ENCODE results near the gene DSCAML1. TPM values are rescaled to one million over a fixed set of nuclear protein-coding genes. Genes with fewer than 3 reads are reported as not detected.

DSCAML1 gene
- total RNA-seq, 1 donor from 2014 or later = 4.0 TPM

DNA sequence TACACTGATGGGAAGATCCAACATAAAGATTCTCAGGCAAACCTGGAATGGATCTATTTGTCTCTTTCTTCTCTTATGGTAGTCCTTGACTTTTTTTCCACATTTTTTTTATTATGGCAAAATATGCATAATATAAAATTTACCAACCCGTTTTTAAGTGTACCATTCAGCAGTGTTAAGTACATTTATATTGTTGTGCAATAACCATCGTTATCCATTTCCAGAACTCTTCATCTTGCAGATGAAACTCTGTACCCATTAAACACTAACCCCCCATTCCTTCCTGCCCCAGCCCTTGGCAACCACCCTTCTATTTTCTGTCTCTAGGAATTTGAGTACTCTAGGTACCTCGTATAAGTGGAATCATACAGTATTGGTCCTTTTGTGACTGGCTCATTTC is 99.7 kb downstream of the DSCAML1 start:
- H3K4me3 ChIP-seq (ENCODE audit: low read depth, low read length) = no peak overlapping the region
- DNase-seq (ENCODE audit: low read depth) = no peak
- TF ChIP-seq, protein P1, sequence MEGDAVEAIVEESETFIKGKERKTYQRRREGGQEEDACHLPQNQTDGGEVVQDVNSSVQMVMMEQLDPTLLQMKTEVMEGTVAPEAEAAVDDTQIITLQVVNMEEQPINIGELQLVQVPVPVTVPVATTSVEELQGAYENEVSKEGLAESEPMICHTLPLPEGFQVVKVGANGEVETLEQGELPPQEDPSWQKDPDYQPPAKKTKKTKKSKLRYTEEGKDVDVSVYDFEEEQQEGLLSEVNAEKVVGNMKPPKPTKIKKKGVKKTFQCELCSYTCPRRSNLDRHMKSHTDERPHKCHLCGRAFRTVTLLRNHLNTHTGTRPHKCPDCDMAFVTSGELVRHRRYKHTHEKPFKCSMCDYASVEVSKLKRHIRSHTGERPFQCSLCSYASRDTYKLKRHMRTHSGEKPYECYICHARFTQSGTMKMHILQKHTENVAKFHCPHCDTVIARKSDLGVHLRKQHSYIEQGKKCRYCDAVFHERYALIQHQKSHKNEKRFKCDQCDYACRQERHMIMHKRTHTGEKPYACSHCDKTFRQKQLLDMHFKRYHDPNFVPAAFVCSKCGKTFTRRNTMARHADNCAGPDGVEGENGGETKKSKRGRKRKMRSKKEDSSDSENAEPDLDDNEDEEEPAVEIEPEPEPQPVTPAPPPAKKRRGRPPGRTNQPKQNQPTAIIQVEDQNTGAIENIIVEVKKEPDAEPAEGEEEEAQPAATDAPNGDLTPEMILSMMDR (conservative IDR thresholded peaks at IDR 0.05; ENCODE audit: low read depth, low read length) = no peak

DNA sequence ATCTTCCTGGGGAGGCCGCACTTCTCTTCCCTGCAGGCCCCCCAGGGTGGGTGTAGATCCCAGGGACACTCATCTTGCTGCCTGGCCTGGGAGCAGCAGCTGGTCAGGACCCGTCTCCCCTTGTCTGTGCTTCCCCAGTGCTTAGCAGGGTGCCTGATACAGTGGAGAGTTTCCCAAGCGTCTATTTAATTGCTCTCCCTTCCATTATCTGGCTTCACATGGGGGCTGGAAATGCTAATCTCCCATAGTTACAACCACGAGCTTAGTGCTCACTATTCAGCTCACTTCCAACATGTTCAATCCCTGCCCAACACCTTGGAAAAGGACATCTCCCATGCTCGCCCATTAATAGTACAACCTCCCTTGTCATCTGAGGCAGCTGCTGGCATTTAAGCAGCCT is 100.5 kb downstream of the DSCAML1 start:
- H3K4me3 ChIP-seq (ENCODE audit: low read depth, low read length) = no peak overlapping the region
- DNase-seq (ENCODE audit: low read depth) = no peak
- TF ChIP-seq, protein P1 (conservative IDR thresholded peaks at IDR 0.05; ENCODE audit: low read depth, low read length) = no peak

DNA sequence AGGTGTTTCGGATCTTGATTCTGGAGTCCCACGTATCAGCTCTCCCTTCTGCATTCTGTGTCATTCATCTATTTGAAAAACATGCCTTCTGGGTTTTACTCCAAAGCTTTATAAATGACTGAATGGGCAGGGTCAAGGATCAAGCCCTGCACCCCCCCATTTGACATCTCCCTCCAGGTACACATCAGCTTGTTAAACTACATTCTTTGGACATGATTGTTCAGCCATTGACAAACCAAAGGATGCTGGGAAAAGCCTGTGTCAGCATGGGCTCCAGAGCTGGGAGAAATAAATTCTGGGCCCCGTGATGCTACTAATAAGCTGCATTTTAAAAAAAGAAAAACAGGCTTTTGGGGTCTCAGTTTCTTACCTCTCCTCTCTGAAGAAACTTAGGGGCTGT is 103.7 kb downstream of the DSCAML1 start:
- no peak overlapping the region for H3K4me3 ChIP-seq (ENCODE audit: low read depth, low read length)
- DNase-seq (ENCODE audit: low read depth) = no peak
- TF ChIP-seq, protein P1 (conservative IDR thresholded peaks at IDR 0.05; ENCODE audit: low read depth, low read length) = no peak

DNA sequence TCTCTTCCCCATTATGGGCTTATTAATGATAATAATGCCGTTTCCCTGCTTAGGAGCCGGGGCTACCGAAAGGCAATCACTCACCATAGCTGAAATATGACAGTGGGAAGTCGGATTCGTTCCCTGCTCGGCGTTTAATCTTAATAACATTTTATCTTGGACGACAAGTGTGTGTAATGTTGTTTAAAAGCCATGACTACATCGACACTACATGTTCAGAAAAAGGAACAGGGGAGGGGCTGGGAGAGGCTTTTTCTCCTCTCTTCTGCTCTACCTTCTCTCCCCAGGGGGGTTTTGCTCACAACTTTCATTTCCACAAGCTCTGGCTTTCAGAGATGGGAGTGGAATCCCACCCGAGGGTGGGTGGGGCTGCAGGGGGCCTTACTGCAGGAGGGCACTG is 105.5 kb downstream of the DSCAML1 start:
- no peak overlapping the region for H3K4me3 ChIP-seq (ENCODE audit: low read depth, low read length)
- DNase-seq (ENCODE audit: low read depth) = no peak
- TF ChIP-seq, protein P1 (conservative IDR thresholded peaks at IDR 0.05; ENCODE audit: low read depth, low read length) = no peak

DNA sequence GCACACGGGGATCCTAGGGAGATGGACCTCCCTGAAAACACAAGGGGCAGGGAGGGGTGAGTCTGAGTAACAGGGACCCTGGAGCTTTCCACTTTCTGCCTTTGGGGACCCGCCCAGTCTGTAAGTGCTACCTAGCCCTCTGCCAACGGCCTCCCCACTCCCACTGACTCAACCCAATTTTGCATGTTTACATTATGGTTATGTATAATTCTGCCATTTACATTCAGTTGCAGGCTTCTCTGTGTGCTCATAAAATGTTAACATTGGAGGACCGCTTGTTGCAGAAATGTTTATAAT is 105.8 kb downstream of the DSCAML1 start:
- TF ChIP-seq, protein P1 (conservative IDR thresholded peaks at IDR 0.05; ENCODE audit: low read depth, low read length) = no peak
- DNase-seq (ENCODE audit: low read depth) = no peak
- no peak overlapping the region for H3K4me3 ChIP-seq (ENCODE audit: low read depth, low read length)

DNA sequence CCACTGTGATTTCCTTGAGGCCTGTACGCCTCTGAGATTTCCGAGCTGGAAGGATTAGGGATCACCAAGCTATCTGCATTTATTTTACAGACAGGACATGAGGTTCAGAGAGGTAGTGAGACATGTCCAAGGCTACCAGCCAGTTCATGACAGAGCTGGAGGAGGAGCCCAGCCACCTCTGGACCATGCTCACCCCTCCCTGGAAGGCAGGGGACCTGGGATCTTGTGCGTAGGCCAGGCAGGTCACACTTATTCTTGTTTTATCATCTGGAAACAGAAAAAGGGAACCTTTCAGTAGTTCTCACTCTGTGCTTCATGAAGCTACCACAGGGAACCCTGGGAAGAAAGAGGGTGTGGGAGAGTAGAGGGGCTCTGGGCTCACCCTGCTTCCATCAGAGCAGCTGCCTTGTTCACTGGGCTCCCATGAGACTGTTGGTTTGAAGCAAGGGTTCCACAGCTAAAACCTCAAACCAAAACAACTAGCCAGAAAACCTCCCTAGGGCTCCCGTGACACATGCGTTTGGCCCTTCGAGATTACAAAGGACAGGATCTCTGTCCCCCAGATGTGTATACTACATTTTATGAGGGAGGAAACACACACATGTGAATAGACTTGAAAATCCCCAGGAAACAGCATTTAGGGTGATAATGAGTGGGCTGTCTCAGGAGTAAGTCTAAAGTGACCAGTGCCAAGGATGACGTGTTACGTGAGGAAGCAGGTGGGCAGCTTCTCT is 106.4 kb downstream of the DSCAML1 start:
- TF ChIP-seq, protein P1 (conservative IDR thresholded peaks at IDR 0.05; ENCODE audit: low read depth, low read length) = no peak
- no peak for DNase-seq (ENCODE audit: low read depth)
- H3K4me3 ChIP-seq (ENCODE audit: low read depth, low read length) = no peak overlapping the region

DNA sequence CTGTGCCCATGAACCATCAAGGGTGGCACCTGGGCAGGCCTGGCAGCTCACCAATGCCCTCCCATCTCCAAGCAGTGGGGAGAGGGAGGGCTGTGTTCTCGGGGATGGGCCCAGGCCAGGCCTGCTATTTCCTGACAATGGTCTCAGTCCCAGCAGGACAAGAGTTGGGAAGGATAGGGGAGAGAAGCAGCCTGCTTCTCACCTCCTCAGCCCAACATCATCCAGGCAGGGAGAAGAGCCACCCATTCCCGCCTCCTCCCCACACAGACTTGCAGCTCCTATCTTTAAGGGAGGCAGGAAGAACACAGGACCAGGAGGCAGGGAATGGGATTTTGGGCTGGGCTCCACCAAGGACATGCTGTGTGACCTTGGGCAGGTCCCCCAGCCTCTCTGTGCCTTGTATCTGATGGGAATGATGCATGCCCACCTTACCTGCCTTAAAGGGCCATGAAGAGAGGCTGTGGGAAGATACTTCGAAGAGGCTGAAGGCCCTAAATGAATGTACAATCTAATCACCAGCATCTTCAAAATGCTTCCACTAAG is 108.7 kb downstream of the DSCAML1 start:
- no peak overlapping the region for H3K4me3 ChIP-seq (ENCODE audit: low read depth, low read length)
- TF ChIP-seq, protein P1 (conservative IDR thresholded peaks at IDR 0.05; ENCODE audit: low read depth, low read length) = no peak
- no peak for DNase-seq (ENCODE audit: low read depth)
